ENCODE measurements around the gene PDE4D. TPM values are rescaled to one million over a fixed set of nuclear protein-coding genes. Genes with fewer than 3 reads are reported as not detected.

The PDE4D gene
- total RNA-seq, 4 donors from 2014 or later = 35.0 to 121 (median 63.4) TPM

DNA sequence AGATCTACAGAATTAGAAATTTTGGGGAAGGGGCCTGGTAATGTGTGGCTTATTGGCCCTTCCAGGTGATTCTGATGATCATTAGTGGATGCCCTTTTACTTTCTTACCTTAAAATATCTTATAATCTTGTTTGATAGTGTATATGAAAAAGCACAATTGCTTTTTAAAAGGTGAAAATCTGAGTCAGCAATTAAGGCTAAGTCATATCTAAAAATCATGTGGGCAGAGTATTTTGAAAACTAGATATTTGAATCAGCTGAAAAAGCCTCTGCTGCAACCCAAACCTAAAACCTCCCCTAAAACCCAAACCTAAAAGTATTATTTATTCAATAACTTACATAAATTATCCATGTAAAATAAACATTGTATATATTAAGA lies 359.8 kb downstream of the PDE4D start:
- H3K4me1 ChIP-seq = no peaks in the 10 kb centered on the region
- no peaks in the 10 kb centered on the region for H3K36me3 ChIP-seq
- ATAC-seq = no peak
- H3K9me3 ChIP-seq = no peaks in the 10 kb centered on the region
- no peaks in the 10 kb centered on the region for H3K27me3 ChIP-seq
- H3K4me3 ChIP-seq = no peak overlapping the region
- no peak overlapping the region for H3K27ac ChIP-seq
- TF ChIP-seq POLR2A (IDR thresholded peaks at IDR 0.05) (no peak), POLR2AphosphoS5 (IDR thresholded peaks at IDR 0.05) (no peak), EP300 (IDR thresholded peaks at IDR 0.05) (no peak)
- TF ChIP-seq, protein P1, sequence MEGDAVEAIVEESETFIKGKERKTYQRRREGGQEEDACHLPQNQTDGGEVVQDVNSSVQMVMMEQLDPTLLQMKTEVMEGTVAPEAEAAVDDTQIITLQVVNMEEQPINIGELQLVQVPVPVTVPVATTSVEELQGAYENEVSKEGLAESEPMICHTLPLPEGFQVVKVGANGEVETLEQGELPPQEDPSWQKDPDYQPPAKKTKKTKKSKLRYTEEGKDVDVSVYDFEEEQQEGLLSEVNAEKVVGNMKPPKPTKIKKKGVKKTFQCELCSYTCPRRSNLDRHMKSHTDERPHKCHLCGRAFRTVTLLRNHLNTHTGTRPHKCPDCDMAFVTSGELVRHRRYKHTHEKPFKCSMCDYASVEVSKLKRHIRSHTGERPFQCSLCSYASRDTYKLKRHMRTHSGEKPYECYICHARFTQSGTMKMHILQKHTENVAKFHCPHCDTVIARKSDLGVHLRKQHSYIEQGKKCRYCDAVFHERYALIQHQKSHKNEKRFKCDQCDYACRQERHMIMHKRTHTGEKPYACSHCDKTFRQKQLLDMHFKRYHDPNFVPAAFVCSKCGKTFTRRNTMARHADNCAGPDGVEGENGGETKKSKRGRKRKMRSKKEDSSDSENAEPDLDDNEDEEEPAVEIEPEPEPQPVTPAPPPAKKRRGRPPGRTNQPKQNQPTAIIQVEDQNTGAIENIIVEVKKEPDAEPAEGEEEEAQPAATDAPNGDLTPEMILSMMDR (IDR thresholded peaks at IDR 0.05) = no peak

DNA sequence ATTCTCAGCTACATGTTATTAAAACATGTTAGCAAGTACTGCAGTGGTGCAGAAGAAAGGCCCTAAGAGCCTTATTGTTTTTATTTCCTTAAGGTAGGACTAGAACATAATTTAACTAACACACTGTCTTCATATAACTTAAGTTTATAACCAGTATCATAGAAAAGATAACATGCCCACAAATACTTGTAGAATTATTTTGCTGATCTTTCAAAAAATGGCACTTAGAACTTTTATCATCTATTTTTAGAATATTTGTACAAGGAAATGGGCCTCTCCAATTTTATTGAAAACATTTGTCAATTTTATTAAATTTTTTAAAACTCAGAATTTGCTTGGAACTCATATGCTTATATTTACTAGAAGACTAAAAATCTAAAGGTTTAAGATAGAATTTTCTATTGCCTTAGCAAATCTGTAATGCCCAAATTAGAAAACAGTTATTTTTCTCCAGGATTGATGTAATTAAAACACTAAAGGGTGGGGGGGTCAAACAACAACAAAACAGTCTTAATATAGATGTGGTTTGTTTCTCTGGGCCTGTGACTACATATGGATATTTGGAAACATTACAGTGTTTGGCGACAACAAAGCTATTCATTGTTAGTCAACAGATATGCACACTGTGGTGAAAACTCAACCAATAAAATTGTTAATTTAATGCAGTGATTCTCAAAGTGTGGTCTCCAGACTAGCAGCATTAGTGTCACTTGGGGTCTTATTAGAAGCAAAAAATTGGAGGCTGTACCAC lies 360.4 kb downstream of the PDE4D start:
- Histone ChIP-seq H3K4me3 (no peak overlapping the region), H3K9me3 (no peaks in the 10 kb centered on the region), H3K4me1 (no peaks in the 10 kb centered on the region), H3K27ac (no peak overlapping the region), H3K27me3 (no peaks in the 10 kb centered on the region), H3K36me3 (no peaks in the 10 kb centered on the region)
- TF ChIP-seq POLR2AphosphoS5 (IDR thresholded peaks at IDR 0.05) (no peak), POLR2A (IDR thresholded peaks at IDR 0.05) (no peak), EP300 (IDR thresholded peaks at IDR 0.05) (no peak)
- TF ChIP-seq, protein P1 (IDR thresholded peaks at IDR 0.05) = no peak
- 91 to 100% methylated on average over 1 of the region's 1 CpG for WGBS, 2 donors (ENCODE audit: low coverage in 1 of 2)
- ATAC-seq = no peak

DNA sequence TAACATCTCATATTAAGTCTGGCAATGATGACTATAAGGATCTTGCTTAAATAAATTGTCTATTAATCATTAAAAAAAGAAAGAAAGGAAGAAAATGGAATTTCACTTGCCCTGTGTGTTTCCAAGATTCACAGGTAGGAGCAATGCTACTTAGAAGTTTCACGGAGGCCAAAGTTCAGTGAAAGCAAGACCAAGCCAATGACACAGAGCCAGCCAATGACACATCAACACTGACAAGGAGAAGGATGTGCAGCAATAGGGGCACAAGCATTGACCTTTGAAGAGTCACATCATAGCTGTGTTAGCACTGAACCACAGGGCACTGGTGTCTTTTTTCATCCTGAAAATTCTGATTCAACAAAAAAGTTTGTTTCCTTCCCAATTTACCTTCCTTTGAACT lies 364.3 kb downstream of the PDE4D start:
- H3K4me3 ChIP-seq = no peak overlapping the region
- ATAC-seq = no peak
- no peaks in the 10 kb centered on the region for H3K36me3 ChIP-seq
- 91% methylated on average over 1 of the region's 1 CpG; no CpG with 5 or more reads in 1 of the 2 donors for WGBS, 2 donors (ENCODE audit: low coverage in 1 of 2)
- no peak overlapping the region for H3K27ac ChIP-seq
- TF ChIP-seq EP300 (IDR thresholded peaks at IDR 0.05) = no peak
- TF ChIP-seq POLR2AphosphoS5 (IDR thresholded peaks at IDR 0.05) = no peak
- no peak for TF ChIP-seq POLR2A (IDR thresholded peaks at IDR 0.05)
- TF ChIP-seq, protein P1 (IDR thresholded peaks at IDR 0.05) = no peak
- no peaks in the 10 kb centered on the region for H3K9me3 ChIP-seq
- H3K27me3 ChIP-seq = no peaks in the 10 kb centered on the region
- H3K4me1 ChIP-seq = no peaks in the 10 kb centered on the region

DNA sequence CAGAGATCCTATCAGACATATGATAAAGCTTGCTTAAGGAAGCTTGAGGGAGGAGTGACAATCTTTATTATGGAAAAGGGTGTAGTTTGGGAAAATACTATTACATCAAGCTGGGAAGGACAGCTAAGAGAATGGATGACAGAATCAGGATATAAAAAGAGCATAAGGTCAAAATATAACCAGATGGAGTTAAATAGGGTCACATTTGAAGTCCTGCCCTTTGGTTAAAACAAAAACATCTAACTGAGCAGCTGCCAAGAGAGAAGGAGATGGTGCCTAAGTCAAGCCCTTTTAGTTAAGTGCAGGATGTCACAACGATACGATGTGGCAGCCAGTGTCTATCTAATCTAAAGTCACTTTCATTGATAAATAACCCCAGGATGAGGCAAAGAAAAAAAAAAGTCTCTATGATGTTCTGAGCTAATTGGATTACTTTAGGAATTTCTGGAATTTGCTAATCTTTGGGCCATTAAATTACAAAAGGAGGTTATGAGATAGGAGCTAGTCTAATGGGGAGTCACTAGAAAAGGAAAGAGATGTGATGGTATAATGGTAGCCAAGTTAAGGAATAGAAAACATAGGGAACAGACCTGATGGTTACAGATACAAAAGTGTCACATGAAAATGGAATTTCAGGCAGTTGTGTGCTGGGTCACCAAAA lies 365.2 kb downstream of the PDE4D start:
- Histone ChIP-seq H3K4me3 (no peak overlapping the region), H3K27ac (no peak overlapping the region), H3K36me3 (no peaks in the 10 kb centered on the region), H3K9me3 (no peaks in the 10 kb centered on the region), H3K27me3 (no peaks in the 10 kb centered on the region), H3K4me1 (no peaks in the 10 kb centered on the region)
- 47 to 50% methylated on average over 2 of the region's 2 CpGs for WGBS, 2 donors (ENCODE audit: low coverage in 1 of 2)
- ATAC-seq = no peak
- TF ChIP-seq EP300 (IDR thresholded peaks at IDR 0.05) (no peak), POLR2AphosphoS5 (IDR thresholded peaks at IDR 0.05) (no peak)

DNA sequence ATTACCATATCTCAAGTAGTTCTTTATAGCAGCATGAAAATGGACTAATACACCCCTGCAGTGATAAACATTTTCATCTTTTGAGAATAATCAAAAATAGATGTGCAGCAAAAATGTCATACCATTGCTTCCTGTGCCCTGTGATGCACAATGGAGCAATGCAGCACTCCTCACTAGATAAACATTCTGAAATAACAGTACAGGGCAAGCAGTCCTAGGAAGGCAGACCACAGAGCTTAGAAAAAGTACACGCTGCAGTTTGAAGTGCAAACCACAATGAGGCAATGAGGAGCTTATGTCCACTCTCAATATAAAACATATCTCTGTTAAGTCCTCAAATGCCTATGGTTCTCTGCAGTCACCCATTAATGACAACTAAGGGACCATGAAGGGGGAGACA lies 367.6 kb downstream of the PDE4D start:
- H3K4me3 ChIP-seq = no peak overlapping the region
- H3K9me3 ChIP-seq = no peaks in the 10 kb centered on the region
- no peak for TF ChIP-seq POLR2A (IDR thresholded peaks at IDR 0.05)
- TF ChIP-seq, protein P1 (IDR thresholded peaks at IDR 0.05) = no peak
- TF ChIP-seq POLR2AphosphoS5 (IDR thresholded peaks at IDR 0.05) = no peak
- no peak for TF ChIP-seq EP300 (IDR thresholded peaks at IDR 0.05)
- no peaks in the 10 kb centered on the region for H3K27me3 ChIP-seq
- H3K36me3 ChIP-seq = no peaks in the 10 kb centered on the region
- H3K4me1 ChIP-seq = no peaks in the 10 kb centered on the region
- WGBS, 2 donors (ENCODE audit: low coverage in 1 of 2) = 100% methylated on average over 1 of the region's 1 CpG
- no peak overlapping the region for H3K27ac ChIP-seq
- ATAC-seq = no peak
